HTR-8/SVneo (cell line): ENCODE measurements around the gene SSUH2.

ENCODE experiments used
- DNase-seq: peaks from one replicate; pipeline ENCODE4 v3.0.0; 2011; ENCODE audit warnings: low spot score, mixed read lengths; ENCODE audit not compliant: insufficient read length
- FAIRE-seq: peaks from 2 replicates; lab custom pipeline; 2011; peaks lifted over from hg19 to GRCh38; lab: Jason Lieb, UNC

SSUH2 gene

DNA sequence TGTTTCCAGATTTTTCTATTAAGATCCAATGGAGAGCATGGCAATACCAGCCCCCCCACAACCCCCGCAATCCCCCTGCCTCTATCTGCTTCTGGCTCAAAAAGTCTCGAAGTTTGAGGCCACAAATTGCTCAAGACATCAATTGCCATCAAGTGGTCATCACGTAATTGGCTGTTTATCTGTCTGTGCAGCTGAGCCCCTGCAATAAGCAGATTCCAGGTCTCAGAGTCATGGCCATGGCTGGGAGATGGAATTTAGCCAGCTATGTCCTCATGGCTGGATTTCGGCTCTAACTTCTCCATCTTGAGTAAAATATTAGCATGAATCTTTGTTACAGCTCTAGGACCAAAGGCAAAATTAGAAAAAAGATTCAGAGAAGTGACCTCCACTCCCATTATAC lies 22.7 kb downstream of the SSUH2 start:
- no peak for FAIRE-seq
- peak; percentile 33 for DNase-seq

DNA sequence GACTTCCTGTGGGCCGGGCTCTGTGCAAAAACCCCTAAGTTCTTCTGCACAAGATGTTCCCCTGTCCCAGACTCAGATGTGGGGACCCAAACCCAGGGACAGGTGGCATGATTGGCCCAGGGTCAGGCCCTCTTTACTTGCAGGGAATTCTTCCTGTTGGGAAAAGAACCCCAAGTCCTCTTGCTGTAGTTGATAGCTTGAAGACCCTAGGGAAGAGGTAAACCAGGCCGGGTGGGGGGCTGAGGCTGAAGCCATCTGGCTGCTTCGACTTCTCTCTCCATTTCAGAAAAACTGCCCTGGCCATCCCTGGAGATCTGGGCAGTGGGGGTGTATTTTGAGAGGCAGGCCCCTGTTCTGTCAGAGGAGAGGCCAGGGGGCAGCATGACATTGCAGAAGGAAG lies 23.5 kb downstream of the SSUH2 start:
- no peak for FAIRE-seq
- no peak for DNase-seq

DNA sequence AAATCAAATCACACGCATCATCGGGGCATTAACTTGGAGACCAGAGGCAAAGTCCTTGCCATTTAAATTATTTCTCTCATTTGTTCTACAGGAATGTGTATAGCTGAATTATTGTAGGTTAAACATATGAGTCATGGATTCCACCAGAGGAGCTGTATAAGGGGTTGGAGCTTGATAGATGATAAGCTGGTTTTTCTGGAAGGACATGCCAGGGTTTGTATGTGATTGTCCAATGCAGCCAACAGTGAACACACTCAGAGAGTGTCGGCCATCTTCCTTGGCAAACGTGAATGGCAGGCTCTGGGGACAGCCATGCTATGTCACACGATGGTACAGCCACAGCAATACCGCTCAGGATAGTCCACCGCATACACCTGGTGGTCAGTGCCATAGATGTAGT lies 25.1 kb downstream of the SSUH2 start:
- FAIRE-seq (no peak), DNase-seq (no peak)

GRCh38 chr3:8618950-8619349 lies 25.6 kb downstream of the SSUH2 start:
- FAIRE-seq (no peak), DNase-seq (no peak)

DNA sequence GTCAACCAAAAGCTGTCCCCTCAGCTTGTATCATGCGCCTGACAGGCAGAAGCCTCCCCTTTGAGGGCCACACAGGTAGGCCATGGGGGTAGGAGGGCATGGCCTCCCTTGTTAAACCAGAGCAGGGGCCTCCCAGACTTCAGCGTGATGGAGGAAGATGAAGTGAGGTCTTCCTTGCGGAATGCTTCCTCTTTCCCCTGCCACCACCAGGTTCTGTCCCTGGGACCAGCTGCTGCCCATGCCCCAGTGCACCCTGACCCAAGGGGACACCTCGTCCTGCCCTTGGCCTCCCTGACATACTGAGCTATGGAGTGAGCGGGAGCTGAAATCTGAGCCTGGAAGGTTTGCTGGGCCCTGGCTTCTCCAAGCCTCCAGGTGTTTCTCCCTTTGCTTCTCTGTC lies 26.7 kb downstream of the SSUH2 start:
- FAIRE-seq: no peak
- DNase-seq: no peak

DNA sequence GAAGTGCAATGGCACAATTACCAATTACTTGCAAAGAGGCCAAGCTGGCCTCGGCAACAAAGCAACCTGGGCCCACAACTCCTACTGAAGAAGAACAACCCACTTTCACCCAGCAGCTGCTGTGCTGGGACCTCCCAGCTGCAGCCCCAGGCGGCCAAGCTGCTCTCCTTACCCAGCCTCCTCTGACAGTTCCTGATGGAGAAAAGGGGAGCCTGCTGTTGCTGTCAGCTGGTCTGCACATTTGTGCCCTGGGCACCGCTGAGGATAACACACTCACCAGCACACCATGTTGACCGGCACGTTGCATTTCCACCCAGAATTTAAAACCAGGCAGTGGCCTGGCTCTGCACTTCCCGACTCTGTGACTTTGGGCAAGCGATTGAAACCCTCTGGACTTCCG lies 33.6 kb downstream of the SSUH2 start:
- FAIRE-seq (no peak), DNase-seq (no peak)

DNA sequence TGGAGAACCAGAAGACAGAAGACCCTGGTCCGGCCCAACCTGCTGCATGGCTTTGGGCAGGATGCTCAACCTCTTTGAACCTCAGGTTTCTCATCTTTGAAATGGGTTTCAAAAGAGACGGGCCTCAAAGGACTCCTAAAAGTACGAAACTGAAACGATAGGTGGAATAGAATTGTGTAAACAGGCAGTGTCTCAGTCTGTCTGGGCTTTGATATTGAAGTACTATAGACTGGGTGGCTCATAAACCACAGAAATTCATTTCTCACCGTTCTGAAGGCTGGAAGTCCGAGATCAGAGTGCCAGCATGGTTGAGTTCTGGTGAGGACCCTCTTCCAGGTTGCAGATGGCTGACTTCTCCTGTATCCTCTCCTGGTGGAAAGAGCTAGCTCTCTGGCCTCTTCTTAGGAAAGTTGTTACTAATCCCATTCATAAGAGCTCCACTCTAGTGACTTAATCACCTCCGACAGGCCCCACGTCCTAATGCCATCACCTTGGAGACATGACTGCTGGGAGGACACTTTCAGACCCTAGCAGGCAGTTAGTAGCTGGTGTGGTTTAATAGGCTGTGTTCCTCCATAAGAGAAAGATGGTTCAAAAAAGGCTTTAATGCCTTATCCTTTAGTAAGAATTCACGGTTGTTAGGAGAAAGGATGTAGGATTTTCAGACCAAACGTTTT lies 35.7 kb downstream of the SSUH2 start:
- FAIRE-seq: no peak
- DNase-seq: no peak

- DNase-seq (no peak), FAIRE-seq (no peak)
Measured at GRCh38 chr3:8608041-8608790, 36.4 kb downstream of the SSUH2 start.

GRCh38 chr3:8607234-8608040 lies 37.2 kb downstream of the SSUH2 start:
- DNase-seq (peak; percentile 68), FAIRE-seq (peak; percentile 63)

- peak; percentile 20 for FAIRE-seq
Measured at GRCh38 chr3:8606701-8607231, 37.8 kb downstream of the SSUH2 start.

DNA sequence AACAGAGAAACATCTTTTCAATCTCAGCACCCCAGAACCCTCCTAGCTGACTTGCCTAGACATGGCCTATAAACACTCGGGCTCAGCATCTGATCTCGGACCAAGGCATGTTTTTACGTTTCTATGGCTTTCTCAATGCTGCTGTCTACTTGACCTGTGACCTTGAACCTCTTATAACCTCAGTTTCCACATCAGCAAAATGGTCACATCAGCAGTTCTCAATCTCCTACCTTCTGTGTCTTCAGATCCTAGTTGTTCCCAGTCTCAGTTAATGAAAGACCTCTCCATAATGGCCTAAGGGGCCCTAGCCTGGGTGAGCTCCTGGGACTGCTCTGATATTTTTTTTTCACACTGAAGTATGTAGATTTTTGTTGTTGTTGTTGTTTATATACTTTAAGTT lies 39.6 kb downstream of the SSUH2 start:
- DNase-seq: no peak
- no peak for FAIRE-seq

More at GRCh38 chr3:8606701-8607231, 37.8 kb downstream of the SSUH2 start:
- no peak for DNase-seq

DNA sequence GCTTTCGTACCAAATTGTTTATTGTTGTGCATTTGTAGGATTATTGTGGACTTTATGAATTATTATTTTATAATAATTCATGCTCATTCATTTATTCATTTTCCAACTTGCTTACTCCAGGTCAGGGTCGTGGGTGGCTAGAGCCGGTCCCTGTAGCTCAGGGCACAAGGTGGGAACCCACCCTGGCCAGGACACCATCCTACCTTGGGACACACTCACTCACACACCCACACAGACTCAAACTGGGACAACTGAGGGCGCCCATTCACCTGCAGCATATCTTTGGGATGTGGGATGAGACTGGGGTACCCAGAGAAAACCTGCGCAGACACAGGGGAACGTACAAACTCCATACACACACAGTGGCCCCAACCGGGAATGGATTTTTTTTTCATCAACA lies 40.6 kb downstream of the SSUH2 start:
- DNase-seq (no peak), FAIRE-seq (no peak)

DNA sequence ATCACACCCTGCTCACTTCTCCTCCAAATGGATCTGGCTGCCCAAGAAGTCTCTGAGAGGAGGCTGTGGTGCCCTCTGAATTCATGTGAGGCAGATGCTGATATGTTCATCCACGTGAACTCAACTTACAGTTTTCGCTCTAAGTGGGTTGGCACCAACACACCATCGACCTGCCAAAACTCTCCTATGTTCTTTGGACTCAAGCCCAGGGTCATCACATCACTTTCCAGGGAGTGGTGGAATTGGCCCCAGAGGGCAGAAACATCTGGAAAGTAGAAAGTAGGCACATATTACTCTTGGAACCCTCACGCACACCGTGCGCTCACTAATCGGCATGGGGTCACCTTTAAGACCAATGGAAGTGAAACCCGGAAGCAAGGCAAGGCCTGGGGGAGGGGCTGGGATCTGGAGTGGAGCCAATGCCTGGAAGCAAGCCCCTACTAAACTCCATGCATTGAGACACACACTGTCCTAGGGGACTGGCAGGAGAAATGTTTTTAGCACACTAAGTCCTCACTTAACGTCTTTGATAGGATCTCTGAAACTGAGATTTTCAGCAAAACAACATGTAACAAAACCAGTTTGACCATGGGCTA lies 41.4 kb downstream of the SSUH2 start:
- DNase-seq (no peak), FAIRE-seq (no peak)

DNA sequence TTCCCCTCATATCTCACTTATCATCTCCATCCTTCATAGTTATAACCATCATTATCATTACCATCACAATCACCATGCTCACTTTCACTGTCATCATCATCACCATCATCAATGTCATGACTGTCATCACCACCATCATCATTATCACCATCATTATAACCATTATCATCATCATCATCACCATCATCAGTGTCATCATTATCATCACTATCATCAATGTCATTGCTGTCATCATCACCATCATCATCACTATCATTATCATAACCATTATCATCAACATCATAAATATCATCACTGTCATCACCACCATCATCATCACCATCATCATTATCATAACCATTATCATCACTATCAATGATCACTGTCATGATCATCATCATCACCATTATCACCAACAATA lies 44.1 kb downstream of the SSUH2 start:
- DNase-seq (no peak), FAIRE-seq (peak; percentile 87)

DNA sequence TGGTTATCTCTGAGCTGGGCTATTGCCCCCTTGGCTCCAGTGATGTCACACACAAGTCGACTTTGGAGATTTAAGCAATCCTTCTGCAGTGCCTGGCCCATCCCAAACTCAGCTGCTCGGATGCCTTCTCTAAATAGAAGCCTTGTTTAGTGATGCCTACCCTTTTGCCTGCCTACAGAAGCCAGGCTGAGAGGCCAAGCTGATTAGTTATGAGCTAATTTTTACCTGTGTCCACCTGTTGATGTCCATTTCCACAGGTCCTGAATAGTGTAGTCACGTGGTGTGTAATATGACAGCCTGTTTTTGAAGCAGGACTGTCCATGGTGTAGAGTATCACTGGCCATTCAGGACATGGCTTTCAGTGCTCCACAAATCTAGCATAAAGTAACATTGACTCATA lies 45.5 kb downstream of the SSUH2 start:
- DNase-seq (no peak), FAIRE-seq (no peak)

- FAIRE-seq (no peak), DNase-seq (no peak)
Measured at GRCh38 chr3:8597219-8597853, 47.3 kb downstream of the SSUH2 start.

DNA sequence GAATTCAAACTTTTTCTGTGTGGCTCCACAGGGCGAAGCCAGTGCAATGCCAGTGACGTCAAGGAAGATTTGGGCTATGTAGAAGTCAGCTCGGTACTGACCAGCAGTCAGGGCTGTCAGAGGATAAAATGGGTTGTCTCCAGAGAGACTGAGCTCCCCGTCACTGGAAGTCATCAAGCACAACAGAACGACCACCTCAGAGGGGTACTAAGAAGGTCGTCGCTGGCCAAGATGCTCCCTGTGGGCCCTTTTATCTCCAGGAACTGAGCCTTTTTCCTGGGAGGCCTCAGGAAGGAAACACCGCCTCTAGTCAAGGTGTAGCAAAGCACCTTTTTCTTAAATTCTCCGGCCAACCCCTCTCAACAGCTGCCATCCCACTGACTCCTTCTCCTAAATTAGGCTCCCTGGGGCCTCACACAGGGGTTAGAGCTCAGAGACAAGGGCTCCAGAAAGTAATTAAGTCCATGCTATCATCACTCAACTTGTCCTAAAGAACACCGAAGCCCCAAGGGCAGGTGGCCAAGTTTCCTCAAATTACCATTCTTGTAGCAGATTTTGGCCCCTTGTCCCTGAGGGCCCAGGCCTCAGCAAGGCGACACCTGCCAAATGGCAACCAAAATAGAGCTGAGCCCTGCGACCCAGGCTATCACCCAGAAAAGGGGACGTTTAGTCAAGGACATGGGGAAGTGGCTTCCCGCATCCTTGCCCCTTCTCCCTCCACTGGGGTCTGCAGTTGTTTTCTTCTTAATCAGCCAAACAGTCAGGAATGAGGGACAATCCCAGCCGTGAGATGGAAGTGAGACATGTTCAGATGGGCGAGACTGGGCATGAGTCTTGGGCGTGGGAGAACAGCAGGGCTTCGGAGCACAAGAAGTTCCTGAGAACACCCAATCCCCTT lies 48.0 kb downstream of the SSUH2 start:
- FAIRE-seq (no peak), DNase-seq (no peak)

DNA sequence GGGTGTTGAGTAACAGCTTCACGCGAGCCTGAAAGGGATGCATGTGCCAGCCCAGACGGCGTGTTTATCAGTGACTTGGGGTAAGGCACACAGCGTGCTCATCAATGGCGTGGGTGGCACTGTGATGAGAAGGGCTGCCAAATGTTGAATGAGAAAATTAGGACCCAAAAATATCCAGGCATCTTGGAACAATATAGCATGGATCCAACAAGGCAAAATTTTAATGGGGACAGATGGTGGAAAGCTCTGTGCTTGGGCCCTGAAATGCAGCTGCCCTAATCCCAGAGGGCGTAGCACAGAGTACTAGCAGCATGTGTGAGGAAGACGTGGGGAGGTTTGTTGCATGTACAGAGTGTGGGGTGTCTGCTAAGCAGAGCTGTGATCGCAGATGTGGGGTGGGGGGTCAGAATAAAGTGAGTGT lies 48.9 kb downstream of the SSUH2 start:
- no peak for DNase-seq
- no peak for FAIRE-seq

- DNase-seq (no peak), FAIRE-seq (peak; percentile 75)
Measured at GRCh38 chr3:8595252-8595651, 49.3 kb downstream of the SSUH2 start.
